Endothelial cell of umbilical vein (primary cell): ENCODE data around the gene TRERF1. TPM values are rescaled to one million over a fixed set of nuclear protein-coding genes. Genes with fewer than 3 reads are reported as not detected.

ENCODE experiments used
- BruUV-seq: library from RNA; stranded (reverse); fragments of 400-500 nt; replicated peaks from 2 replicates; lab custom pipeline; 2021; lab: Mats Ljungman, UMichigan
- CTCF ChIA-PET: fragments of 300-600, 350-600 bp; sonication (Branson Sonifier 250); formaldehyde crosslinking; loops from one replicate; lab custom pipeline; 2021; ENCODE audit warnings: antibody characterized with exemption, inconsistent platforms; lab: Charles Lee
- POLR2A ChIA-PET: fragments of 300-600, 350-600 bp; sonication (Branson Sonifier 250); formaldehyde crosslinking; loops from one replicate; lab custom pipeline; 2021; ENCODE audit warnings: antibody characterized with exemption, inconsistent platforms; lab: Charles Lee
- DNase-seq: peaks from one replicate; pipeline ENCODE4 v3.0.0-alpha.2; 2011; ENCODE audit warnings: low read depth, low spot score
- FAIRE-seq: peaks from 2 replicates; lab custom pipeline; 2011; peaks lifted over from hg19 to GRCh38; lab: Jason Lieb, UNC
- H2AFZ ChIP-seq: 2 replicates; pipeline ENCODE4 v1.6.0; 2012; ENCODE audit warnings: low read depth, low read length, control low read depth, inconsistent platforms
- H3K27ac ChIP-seq: 2 replicates; pipeline ENCODE4 v1.5.1; 2011; ENCODE audit warnings: low read depth, mild to moderate bottlenecking, control low read depth, low read length, moderate library complexity; ENCODE audit not compliant: insufficient read depth
- H3K27me3 ChIP-seq, 2 experiments: 2 replicates each; pipeline versions ENCODE4 v1.6.0 to v1.6.1; 2011; ENCODE audit warnings: low read length in 2 of 2, mixed read lengths in 1 of 2; ENCODE audit not compliant: control insufficient read depth in 2 of 2, insufficient read depth in 2 of 2
- H3K36me3 ChIP-seq, 2 experiments: 2 replicates in 1 of 2; 3 replicates in 1 of 2; pipeline ENCODE4 v1.5.1; 2011; ENCODE audit warnings: low read length in 2 of 2, mild to moderate bottlenecking in 1 of 2, moderate library complexity in 1 of 2; ENCODE audit not compliant: control insufficient read depth in 2 of 2, insufficient read depth in 2 of 2; ENCODE audit errors: extremely low read depth in 1 of 2
- H3K4me1 ChIP-seq: 3 replicates; pipeline ENCODE4 v1.5.1; 2011; ENCODE audit warnings: mild to moderate bottlenecking, low read length; ENCODE audit not compliant: control insufficient read depth, insufficient read depth; ENCODE audit errors: extremely low read depth
- H3K4me2 ChIP-seq: 2 replicates; pipeline ENCODE4 v1.6.1; 2011; ENCODE audit warnings: low read length, control low read depth, mixed read lengths; ENCODE audit not compliant: insufficient read depth
- H3K4me3 ChIP-seq, 3 experiments: fragments of 200-600 bp in 1 of 3; sonication (generic), shearing (Covaris generic) in 1 of 3; replicated peaks in 1 of 3; 2 replicates each; pipeline ENCODE4 v1.5.1; 2011 to 2016; ENCODE audit warnings: control low read depth in 3 of 3, low read length in 3 of 3, mild to moderate bottlenecking in 2 of 3, inconsistent platforms in 1 of 3, low read depth in 1 of 3, moderate library complexity in 1 of 3; ENCODE audit not compliant: insufficient read depth in 1 of 3
- H3K79me2 ChIP-seq: 2 replicates; pipeline ENCODE4 v1.6.0; 2012; ENCODE audit warnings: low read length, inconsistent platforms; ENCODE audit not compliant: control insufficient read depth, insufficient read depth
- H3K9ac ChIP-seq: replicated peaks from 2 replicates; pipeline ENCODE3; 2011; ENCODE audit warnings: low read length, control low read depth; ENCODE audit not compliant: insufficient read depth; ENCODE audit errors: extremely low read depth
- H3K9me1 ChIP-seq: replicated peaks from 3 replicates; pipeline ENCODE4 v1.6.0; 2011; ENCODE audit warnings: mild to moderate bottlenecking, low read length; ENCODE audit not compliant: control insufficient read depth, insufficient read depth; ENCODE audit errors: extremely low read depth
- H3K9me3 ChIP-seq: replicated peaks from 2 replicates; pipeline ENCODE4 v1.5.1; 2012; ENCODE audit warnings: low read length, inconsistent platforms; ENCODE audit not compliant: control insufficient read depth, insufficient read depth
- H4K20me1 ChIP-seq: replicated peaks from 2 replicates; pipeline ENCODE3; 2011; ENCODE audit warnings: mild to moderate bottlenecking, low read length; ENCODE audit not compliant: control insufficient read depth, insufficient read depth; ENCODE audit errors: extremely low read depth
- EZH2 ChIP-seq: IDR thresholded peaks from 2 replicates; pipeline ENCODE4 v1.6.1; 2012; ENCODE audit warnings: borderline replicate concordance, low read depth, mild to moderate bottlenecking, moderate library complexity, low read length, inconsistent platforms; ENCODE audit not compliant: severe bottlenecking
- GATA2 ChIP-seq: IDR thresholded peaks from 2 replicates; pipeline ENCODE4 v1.7.0; 2011; ENCODE audit warnings: low read depth, mild to moderate bottlenecking, moderate library complexity, mixed read lengths, low read length; ENCODE audit not compliant: insufficient read length, insufficient read depth
- JUN ChIP-seq: IDR thresholded peaks from 2 replicates; pipeline ENCODE4 v1.6.1; 2011; ENCODE audit warnings: borderline replicate concordance, low read depth; ENCODE audit not compliant: insufficient read length, insufficient read depth
- MYC ChIP-seq: IDR thresholded peaks from one replicate; pipeline ENCODE4 v1.6.1; 2011; ENCODE audit warnings: mild to moderate bottlenecking, low read depth, low read length
- POLR2A ChIP-seq: IDR thresholded peaks from 2 replicates; pipeline ENCODE4 v1.6.1; 2012; ENCODE audit warnings: low read depth, mild to moderate bottlenecking, control low read depth, low read length
- dilution Hi-C: fragments of 300-500 bp; cut with MboI; formaldehyde crosslinking; loops from one replicate; pipeline ENCODE4 v1.15.0; 2019; ENCODE audit warnings: low sequenced_read_pairs; ENCODE audit not compliant: extremely low pct_ligation_motif_present
- intact Hi-C: fragments of 100-400 bp; cut with micrococcal nuclease; formaldehyde crosslinking; loops from one replicate; pipeline ENCODE4 v1.10.0; 2022
- polyA plus RNA-seq, 4 experiments: library from polyadenylated mRNA; depleted of rRNA in 3 of 4; stranded (reverse) in 3 of 4; unstranded in 1 of 4; fragments of >200 nt; gene quantifications; 2 replicates each; pipeline versions ENCODE4 v1.2.1 to v1.2.3, GENCODE V29; 2011 to 2012; ENCODE audit warnings: missing spikeins in 1 of 4
- total RNA-seq: library from RNA; stranded (reverse); gene quantifications from 2 replicates; pipeline ENCODE4 v1.2.3, GENCODE V29; 2021
- TF ChIP-seq, protein P1 (sequence below): IDR thresholded peaks from 2 replicates; pipeline ENCODE4 v1.6.1; 2011; ENCODE audit not compliant: insufficient read depth, insufficient read length
- TF ChIP-seq, protein P2 (sequence below), 2 donors: IDR thresholded peaks; 1 replicate in 1 of 2; 2 replicates in 1 of 2; pipeline ENCODE4 v1.5.1; 2011; ENCODE audit warnings: low read length in 2 of 2, mild to moderate bottlenecking in 2 of 2, moderate library complexity in 2 of 2, control low read depth in 1 of 2, inconsistent platforms in 1 of 2, low read depth in 1 of 2; ENCODE audit not compliant: insufficient read depth in 1 of 2; ENCODE audit errors: extremely low read depth in 1 of 2

TRERF1 gene
- total and polyA plus RNA-seq, 2 donors (not counting 3 experiments of a cell fraction or from before 2014, with no cell fraction given) = 0.73 to 5.5 TPM

DNA sequence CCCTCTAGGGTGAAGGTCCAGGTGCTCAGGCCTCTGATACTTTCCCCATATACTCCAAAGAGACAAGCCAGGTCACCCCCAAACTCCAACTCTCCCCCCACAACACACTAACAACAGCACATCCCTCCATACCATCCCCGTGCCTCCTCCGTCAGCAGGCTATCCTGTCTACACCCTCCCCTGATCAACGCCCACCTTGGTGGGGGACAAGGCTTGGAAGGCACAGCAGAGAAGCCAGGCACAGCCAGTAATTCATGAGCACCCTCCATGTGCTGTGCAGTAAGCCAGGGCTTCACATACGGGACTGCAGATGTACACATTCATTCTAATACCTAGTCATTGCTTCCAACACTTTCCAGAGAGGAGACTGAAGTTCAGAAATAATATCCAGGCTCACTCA is 57.6 kb downstream of the TRERF1 start:
- no peak overlapping the region for H3K9ac ChIP-seq
- no peaks in the 10 kb centered on the region for H3K79me2 ChIP-seq
- dilution Hi-C loops = no loop called here

DNA sequence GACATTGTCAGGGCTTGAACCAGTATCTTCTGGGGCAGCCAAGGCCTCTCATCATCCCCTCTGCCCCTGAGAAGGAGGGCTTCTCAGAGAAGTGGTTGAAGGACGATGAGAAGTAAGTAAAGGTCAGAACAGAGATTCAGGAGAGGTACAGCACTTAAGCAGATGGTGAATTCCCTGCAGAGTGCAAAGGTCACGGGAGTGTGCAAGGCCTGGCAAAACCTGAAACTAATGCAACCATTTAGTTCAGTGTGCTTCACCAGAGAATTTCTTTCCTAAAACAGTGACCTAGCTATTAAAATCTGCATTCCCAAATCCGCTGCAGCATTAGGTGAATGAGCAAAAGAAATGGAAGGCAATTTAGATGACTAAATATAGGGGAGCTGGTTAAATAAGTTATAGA is 58.4 kb downstream of the TRERF1 start:
- Histone ChIP-seq H4K20me1 (no peaks in the 10 kb centered on the region), H3K4me2 (no peak overlapping the region), H3K79me2 (no peaks in the 10 kb centered on the region), H3K9me3 (no peaks in the 10 kb centered on the region), H2AFZ (no peak overlapping the region), H3K27me3 (no peaks in the 10 kb centered on the region), H3K4me3 (no peak overlapping the region), H3K27ac (no peak overlapping the region), H3K9me1 (no peaks in the 10 kb centered on the region), H3K4me1 (no peaks in the 10 kb centered on the region), H3K36me3 (no peaks in the 10 kb centered on the region), H3K9ac (no peak overlapping the region)
- TF ChIP-seq MYC (no peak), GATA2 (no peak), JUN (no peak)
- TF ChIP-seq, protein P1, sequence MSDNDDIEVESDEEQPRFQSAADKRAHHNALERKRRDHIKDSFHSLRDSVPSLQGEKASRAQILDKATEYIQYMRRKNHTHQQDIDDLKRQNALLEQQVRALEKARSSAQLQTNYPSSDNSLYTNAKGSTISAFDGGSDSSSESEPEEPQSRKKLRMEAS = no peak
- TF ChIP-seq, protein P2, sequence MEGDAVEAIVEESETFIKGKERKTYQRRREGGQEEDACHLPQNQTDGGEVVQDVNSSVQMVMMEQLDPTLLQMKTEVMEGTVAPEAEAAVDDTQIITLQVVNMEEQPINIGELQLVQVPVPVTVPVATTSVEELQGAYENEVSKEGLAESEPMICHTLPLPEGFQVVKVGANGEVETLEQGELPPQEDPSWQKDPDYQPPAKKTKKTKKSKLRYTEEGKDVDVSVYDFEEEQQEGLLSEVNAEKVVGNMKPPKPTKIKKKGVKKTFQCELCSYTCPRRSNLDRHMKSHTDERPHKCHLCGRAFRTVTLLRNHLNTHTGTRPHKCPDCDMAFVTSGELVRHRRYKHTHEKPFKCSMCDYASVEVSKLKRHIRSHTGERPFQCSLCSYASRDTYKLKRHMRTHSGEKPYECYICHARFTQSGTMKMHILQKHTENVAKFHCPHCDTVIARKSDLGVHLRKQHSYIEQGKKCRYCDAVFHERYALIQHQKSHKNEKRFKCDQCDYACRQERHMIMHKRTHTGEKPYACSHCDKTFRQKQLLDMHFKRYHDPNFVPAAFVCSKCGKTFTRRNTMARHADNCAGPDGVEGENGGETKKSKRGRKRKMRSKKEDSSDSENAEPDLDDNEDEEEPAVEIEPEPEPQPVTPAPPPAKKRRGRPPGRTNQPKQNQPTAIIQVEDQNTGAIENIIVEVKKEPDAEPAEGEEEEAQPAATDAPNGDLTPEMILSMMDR (IDR thresholded peaks at IDR 0.05; ENCODE audit: extremely low read depth in 1 of 2, insufficient read depth in 1 of 2, low read depth in 1 of 2, low read length in 2 of 2) = no peak
- no peak for FAIRE-seq
- DNase-seq = no peak
- CTCF ChIA-PET = no interaction called here
- dilution Hi-C loops = no loop called here
- BruUV-seq = no TSS peak
- POLR2A ChIA-PET = no interaction called here
- intact Hi-C loops = no loop called here

More for the DNA sequence above, 57.6 kb downstream of the TRERF1 start:
- FAIRE-seq = no peak
- Histone ChIP-seq H3K9me3 (no peaks in the 10 kb centered on the region), H4K20me1 (no peaks in the 10 kb centered on the region), H3K27me3 (no peaks in the 10 kb centered on the region), H3K9me1 (no peaks in the 10 kb centered on the region), H3K27ac (no peak overlapping the region), H3K4me1 (no peaks in the 10 kb centered on the region), H3K4me3 (no peak overlapping the region), H2AFZ (no peak overlapping the region), H3K4me2 (no peak overlapping the region), H3K36me3 (no peaks in the 10 kb centered on the region)
- POLR2A ChIA-PET = no interaction called here
- TF ChIP-seq GATA2 = no peak
- TF ChIP-seq, protein P1 = no peak
- TF ChIP-seq POLR2A = no peak
- no peak for TF ChIP-seq EZH2
- TF ChIP-seq JUN = no peak
- CTCF ChIA-PET = no interaction called here
- no TSS peak for BruUV-seq
- DNase-seq = no peak
- intact Hi-C loops = no loop called here
